Right forelimb (tissue), 1 donor: ENCODE measurements around the gene NFASC.

Experiments
- DNase-seq: peaks from one replicate; pipeline ENCODE4 v3.0.0-alpha.2; 2018

The NFASC gene

GRCh38 chr1:205015241-205015640 lies 144.6 kb downstream of the NFASC start:
- no peak for DNase-seq

DNA sequence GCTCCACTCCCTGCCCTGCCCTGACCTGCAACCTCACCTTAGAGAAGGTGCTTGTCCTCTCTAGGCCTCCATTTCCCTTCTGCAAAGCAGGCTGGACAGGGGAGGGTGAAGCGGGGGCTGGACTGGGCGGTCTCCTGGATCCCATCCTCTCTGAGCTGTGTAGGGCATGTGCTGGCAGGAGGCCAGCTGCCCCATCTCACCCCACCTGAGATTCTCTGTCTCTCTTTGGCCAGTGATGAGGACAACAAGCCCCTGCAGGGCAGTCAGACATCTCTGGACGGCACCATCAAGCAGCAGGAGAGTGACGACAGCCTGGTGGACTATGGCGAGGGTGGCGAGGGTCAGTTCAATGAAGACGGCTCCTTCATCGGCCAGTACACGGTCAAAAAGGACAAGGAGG lies 145.4 kb downstream of the NFASC start:
- no peak for DNase-seq

GRCh38 chr1:205016584-205016983 lies 145.9 kb downstream of the NFASC start:
- DNase-seq = no peak

DNA sequence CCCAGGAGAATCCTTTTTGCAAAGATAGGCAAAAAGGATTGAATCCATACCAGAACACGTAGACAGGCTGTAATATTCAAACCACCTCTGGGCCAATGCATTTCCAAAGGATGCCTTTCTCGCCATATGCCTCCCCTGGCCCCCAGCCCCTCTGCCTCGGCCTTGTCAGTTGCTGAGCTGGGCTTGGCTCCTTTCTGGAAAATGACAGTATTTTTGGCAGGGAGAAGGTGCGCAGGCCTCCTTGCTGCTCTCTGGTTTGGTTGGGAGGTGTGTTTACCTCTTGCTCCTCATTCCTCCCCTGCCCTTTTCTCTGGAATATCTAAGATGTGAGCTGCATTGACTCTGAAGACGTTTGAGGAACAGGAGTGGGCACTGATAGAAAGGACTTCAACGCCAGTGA lies 146.3 kb downstream of the NFASC start:
- no peak for DNase-seq

DNA sequence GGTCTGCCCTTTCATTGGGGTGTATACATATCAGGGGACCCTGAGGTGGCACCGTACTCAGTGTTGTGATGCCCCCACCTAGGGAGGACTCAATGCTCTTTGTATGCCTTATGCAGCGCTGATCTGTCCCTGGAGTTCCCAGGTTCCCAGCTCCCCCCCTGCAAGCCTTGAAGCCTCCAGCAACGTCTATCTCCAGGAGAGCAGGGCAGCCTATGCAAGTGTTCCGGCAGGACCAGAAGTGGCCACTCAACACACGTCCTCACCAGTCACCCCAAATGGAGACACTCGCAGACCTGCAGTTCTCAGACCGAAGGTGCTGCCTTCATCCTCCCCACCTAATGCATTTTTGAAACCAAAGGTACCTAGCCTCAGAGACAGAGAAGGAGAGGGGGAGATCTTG lies 147.1 kb downstream of the NFASC start:
- DNase-seq = no peak

DNA sequence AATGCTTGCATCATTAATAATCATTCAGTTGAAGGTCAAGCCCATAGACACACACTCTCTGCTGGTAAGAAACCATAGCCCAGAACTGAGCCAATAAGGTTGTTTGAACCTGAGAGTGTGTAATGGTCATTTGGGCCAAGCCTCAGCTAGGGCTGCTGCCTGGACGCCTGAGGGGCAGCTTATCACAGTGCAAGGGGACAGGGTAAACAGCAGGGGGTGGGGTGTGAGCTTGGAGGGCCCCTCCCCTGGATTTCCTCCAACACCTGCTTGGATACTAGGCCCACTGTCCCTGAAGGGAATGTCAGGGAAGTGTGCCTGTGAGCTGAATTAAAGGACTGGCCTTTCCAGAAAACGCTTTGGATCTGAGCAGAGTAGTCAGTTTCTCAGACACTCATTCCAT lies 147.7 kb downstream of the NFASC start:
- DNase-seq = no peak

GRCh38 chr1:205020466-205020865 lies 149.8 kb downstream of the NFASC start:
- DNase-seq = no peak

GRCh38 chr1:205024679-205025078 lies 154.0 kb downstream of the NFASC start:
- no peak for DNase-seq

DNA sequence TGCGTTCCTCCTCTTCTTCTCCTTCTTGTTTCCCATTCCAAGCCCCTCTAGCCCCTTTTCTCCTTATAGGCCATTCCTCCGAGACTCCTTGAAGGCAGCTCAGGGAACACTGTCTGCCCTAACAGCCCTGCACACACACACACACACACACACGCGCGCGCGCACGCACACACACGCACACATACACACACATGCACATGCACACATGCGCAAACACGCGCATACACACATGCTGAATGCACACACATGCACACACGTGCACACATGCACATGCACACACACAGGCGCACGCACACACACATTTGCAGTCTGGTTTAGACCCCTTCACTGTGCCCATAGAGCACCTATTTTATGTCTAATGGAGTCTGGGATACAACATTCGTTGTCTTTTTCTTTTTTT lies 154.6 kb downstream of the NFASC start:
- no peak for DNase-seq

- no peak for DNase-seq
Observed at GRCh38 chr1:205026181-205026580, 155.5 kb downstream of the NFASC start.

DNA sequence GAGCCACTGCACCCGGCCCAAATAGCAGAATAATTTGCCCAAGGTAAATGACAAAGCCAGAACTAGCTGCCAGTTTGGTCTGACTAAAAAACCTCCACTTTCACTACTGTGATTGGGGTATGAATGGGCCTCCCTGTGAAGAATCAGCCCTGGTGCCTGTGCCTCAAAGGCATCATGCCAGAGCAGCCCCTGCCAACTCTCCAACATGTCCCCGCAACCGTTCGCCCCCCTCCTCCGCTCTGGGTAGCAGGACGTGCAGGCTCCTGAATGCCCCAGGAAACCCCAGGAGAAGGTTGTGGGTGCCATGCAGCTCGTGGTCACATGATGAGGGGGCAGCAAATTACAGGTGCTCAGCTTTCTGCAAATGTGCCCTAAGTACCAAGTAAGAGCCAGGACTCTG lies 157.7 kb downstream of the NFASC start:
- no peak for DNase-seq

GRCh38 chr1:205028924-205029323 lies 158.3 kb downstream of the NFASC start:
- no peak for DNase-seq

DNA sequence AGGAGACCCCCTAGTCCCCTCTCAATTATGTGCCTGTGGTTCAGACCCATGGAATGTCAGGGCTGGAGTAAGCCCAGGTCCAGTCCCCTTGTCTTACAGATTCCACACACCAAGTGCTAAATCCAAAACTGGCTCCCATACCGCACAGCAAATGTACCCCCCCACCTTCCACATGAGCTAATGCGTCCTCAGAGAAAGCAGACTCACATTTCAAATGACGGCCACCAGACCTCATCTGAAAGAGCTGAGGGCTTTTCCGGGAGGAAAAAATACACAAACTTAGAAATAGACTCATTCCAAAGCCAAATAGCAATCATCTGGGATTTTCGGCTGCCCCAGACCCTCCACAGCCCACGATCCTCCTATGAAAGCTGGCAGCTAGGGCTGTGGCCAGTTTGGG lies 159.6 kb downstream of the NFASC start:
- no peak for DNase-seq

GRCh38 chr1:205030896-205031295 lies 160.2 kb downstream of the NFASC start:
- DNase-seq = no peak

DNA sequence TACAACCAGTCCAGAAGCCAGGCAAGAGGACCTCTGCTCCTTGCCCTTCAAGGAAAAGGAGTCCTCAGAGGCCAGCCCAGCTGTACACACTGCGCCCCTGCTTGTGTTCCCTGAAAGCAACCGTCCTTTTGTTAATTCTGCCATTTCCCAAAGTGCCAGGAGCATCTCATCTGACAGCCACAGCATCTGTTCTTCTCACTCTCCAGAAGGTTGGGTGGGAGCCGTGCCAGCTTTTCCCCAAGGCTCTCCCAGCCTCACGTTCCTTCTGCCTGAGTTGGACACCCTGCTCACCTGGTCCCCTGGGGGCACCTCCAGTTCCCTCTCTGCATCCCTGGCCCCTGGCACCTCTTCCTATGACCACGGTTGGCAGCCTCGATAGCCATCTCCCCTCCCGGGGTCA lies 161.8 kb downstream of the NFASC start:
- no peak for DNase-seq

DNA sequence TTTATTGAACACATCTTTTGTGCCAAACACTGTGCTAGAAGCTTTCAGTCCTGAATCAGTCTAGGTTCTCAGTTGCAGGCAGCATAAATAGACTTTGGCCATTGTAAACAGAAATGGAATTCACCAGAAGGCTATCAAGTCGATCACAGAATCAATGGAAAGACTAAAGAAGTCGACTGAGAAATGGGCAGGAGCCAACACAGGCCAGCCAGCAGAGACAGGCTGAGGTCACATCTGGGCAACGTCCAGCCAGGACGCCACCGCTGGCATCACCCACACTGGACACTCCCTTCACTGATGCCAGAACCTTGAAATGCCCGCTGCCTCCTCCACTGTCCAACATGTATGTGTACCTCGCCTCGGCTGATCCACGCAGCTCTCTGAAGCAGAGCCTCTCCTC lies 166.9 kb downstream of the NFASC start:
- no peak for DNase-seq

DNA sequence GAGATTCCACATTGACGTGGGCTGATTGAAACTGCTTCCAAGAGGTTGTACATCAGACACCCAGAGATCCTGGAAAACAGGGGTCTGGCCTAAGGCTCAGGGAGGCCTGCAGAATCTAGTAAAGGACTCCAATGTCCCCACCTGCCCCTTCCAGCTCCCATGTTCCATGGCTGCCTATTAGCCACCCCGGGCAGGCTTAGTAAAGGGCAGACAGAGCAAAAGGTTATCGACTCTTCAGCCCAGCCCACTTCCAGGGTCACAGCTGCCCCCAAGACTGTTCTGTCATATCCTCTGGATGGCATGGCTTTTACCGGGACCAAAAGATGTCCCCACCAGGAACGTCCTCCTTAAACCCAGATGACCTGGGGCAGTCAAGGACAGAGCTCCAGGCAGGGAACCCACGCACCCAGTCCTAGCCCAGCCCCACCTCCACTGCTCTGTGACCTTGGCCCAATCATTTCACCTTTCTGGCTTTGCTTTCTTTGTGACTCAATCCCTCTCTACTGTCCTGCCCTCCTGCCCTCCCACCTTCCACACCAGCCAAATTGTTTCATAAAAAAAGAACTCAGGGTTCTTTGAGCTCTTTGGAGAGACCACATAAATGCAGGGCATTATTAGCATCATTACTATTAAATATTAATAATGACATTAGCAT lies 167.6 kb downstream of the NFASC start:
- no peak for DNase-seq

- no peak for DNase-seq
Observed at GRCh38 chr1:205041001-205041715, 170.5 kb downstream of the NFASC start.

- no peak for DNase-seq
Observed at GRCh38 chr1:205041998-205042910, 171.6 kb downstream of the NFASC start.

DNA sequence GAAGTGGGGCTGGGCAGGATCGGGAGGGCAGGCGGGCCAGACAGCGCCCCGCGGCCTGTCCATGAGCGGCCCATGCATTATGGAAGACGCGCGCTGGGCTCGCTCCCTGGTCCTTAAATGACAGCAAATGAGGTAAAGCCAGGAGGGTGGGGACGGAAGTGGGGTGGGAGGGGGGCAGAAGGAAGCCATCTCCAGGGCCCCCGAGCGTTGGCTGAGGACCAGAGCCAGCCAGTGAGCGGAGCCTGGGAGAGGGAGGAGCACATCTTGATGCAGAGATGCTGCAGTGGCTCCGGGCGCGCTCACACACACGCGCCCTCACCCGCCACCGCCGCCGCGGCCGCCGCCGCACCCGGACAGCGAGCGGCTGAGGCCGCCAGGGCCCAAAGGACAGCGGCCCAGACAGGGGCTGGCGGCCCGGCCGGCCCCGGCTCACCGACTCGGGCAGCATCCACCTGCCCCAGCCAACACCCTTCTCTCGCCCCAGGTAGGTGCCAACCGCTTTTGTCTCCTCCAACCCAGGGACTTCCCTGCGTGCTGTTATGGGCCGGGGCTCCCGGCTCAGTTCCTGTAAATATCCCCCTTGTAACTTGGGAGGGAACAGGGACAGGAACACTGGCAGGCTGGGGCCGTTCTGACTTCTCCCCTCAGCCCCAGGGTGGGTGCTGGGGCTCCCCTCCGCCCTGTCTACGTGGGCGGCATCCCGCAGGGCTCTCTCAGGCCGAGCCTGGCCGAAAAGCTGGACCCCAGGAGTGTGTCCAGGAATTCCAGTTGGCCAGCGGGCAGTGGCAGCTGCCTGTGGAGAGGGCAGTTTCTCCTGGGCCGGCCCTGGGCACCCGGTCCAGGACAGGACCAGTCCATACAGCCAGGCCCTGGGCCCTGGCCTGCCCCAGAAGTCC lies 172.5 kb downstream of the NFASC start, which contains the start of gene CNTN2:
CNTN2 (plus strand) TSS at position 302 of the 896 bp plus-strand sequence. CDS start 9,974 bp downstream, outside the sequence.
- DNase-seq = no peak

DNA sequence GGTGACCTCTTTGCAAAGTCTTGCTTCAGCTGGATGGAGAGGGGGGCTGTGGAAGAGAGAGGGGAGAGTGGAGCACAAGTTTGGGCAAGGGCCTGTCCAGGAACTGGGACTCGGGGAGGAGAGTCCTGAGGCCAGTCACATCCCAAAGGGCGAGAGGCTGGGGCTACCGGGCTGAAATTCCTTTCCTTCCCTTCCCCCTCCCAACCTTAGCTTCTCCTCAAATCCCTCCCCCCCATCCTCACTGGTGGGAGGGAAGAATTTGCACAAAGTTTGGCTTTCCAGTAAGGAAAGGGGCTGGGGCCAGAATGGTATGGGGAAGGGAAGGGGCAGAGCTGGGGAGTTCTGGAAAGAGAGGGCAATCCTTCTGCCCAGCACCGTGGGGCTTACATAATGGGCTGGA lies 173.2 kb downstream of the NFASC start:
- no peak for DNase-seq

DNA sequence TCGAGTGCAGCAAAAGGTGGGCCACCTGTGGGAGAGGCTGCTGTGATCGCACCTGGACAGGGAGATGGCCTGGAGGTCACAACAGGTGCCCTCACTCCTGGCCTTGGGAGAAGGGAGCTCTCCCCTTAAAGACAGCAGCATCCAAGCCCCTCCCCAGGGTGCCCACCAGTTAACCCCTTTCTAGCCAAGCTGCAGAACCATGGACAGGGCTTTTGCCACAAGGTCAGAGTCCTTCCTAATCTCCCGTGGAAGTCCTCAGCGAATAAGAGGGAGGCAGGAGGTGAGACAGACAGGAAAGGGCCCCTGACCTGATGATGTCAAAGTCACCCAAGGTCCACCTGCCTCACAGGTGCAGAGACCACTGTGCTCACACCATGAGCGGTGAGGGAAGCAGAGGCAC lies 174.1 kb downstream of the NFASC start:
- no peak for DNase-seq

DNA sequence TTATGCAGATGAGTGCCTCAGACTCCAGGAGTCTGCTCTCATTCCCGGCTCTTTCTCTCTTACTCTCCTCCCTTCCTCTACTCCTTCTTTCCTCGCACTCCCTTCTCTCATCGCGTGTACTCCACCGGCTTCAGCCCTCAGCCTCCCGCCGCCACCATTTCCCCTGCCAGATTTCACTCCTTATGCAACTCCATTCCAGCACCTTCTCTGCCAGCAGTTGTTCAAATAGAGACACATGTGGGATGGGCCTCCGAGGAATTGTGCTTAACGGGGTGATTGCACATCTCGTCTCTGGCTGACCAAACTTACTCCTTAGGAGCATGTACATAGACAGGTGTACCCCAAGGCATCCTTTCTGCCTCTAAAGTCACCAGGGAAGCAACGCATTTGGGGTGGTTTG lies 174.5 kb downstream of the NFASC start:
- DNase-seq = no peak
